HepG2 (cell line): ENCODE results near the gene IBTK. TPM values are rescaled to one million over a fixed set of nuclear protein-coding genes. Genes with fewer than 3 reads are reported as not detected.

ENCODE experiments used
- CREM ChIP-seq, 2 experiments: sonication (generic) in 1 of 2; formaldehyde crosslinking in 1 of 2; IDR thresholded peaks; 2 replicates each; pipeline versions ENCODE4 v1.4.0 to v1.6.1; 2016 to 2020; ENCODE audit warnings: antibody characterized with exemption in 1 of 2, mild to moderate bottlenecking in 1 of 2, missing genetic modification reagents in 1 of 2
- FLYWCH1 ChIP-seq: sonication (generic); formaldehyde crosslinking; IDR thresholded peaks from 2 replicates; pipeline ENCODE4 v1.8.1; 2023; ENCODE audit warnings: mild to moderate bottlenecking, missing genetic modification reagents
- FOSL2 ChIP-seq: sonication (generic); formaldehyde crosslinking; IDR thresholded peaks from 2 replicates; pipeline ENCODE4 v1.4.0; 2020; ENCODE audit warnings: missing genetic modification reagents
- HDAC2 ChIP-seq: sonication (generic); formaldehyde crosslinking; IDR thresholded peaks from 2 replicates; pipeline ENCODE4 v1.4.0; 2020; ENCODE audit warnings: missing genetic modification reagents
- KDM1A ChIP-seq: IDR thresholded peaks from 2 replicates; pipeline ENCODE4 v1.6.1; 2016; ENCODE audit warnings: missing compliant biosample characterization
- NONO ChIP-seq, 2 experiments: fragments of 450-650 bp in 1 of 2; sonication (generic) in 1 of 2; formaldehyde crosslinking in 1 of 2; IDR thresholded peaks in 1 of 2; conservative IDR thresholded peaks in 1 of 2; 2 replicates each; pipeline versions ENCODE4 v1.6.1 to v1.8.0; 2017 to 2022; ENCODE audit warnings: mild to moderate bottlenecking in 1 of 2, missing genetic modification reagents in 1 of 2, moderate library complexity in 1 of 2
- NR2C2 ChIP-seq: sonication (generic); formaldehyde crosslinking; IDR thresholded peaks from 2 replicates; pipeline ENCODE4 v1.4.0; 2020; ENCODE audit warnings: missing genetic modification reagents, mild to moderate bottlenecking, moderate library complexity, borderline replicate concordance
- POLR2AphosphoS5 ChIP-seq: IDR thresholded peaks from 2 replicates; pipeline ENCODE4 v1.6.1; 2012; ENCODE audit warnings: low read depth, low read length
- SIX4 ChIP-seq: sonication (generic); formaldehyde crosslinking; IDR thresholded peaks from 2 replicates; pipeline ENCODE4 v1.4.0; 2020; ENCODE audit warnings: missing genetic modification reagents
- SSRP1 ChIP-seq: IDR thresholded peaks from 2 replicates; pipeline ENCODE4 v1.6.1; 2016; ENCODE audit warnings: control low read depth
- TBL1XR1 ChIP-seq: fragments of 150-350 bp; IDR thresholded peaks from 2 replicates; pipeline ENCODE4 v1.6.1; 2014; ENCODE audit warnings: borderline replicate concordance, low read length; ENCODE audit not compliant: partially characterized antibody
- WIZ ChIP-seq: sonication (generic); formaldehyde crosslinking; IDR thresholded peaks from 2 replicates; pipeline ENCODE4 v1.5.1; 2020; ENCODE audit warnings: mild to moderate bottlenecking, missing genetic modification reagents
- ZFP90 ChIP-seq: sonication (generic); formaldehyde crosslinking; IDR thresholded peaks from 2 replicates; pipeline ENCODE4 v1.8.0; 2022; ENCODE audit warnings: missing genetic modification reagents, mild to moderate bottlenecking, inconsistent platforms, borderline replicate concordance
- ZFP91 ChIP-seq: sonication (generic); formaldehyde crosslinking; IDR thresholded peaks from 2 replicates; pipeline ENCODE4 v1.9.0; 2022; ENCODE audit warnings: missing genetic modification reagents, mild to moderate bottlenecking, borderline replicate concordance
- ZHX2 ChIP-seq, 2 experiments: sonication (generic) in 1 of 2; formaldehyde crosslinking in 1 of 2; IDR thresholded peaks; 2 replicates each; pipeline versions ENCODE4 v1.6.1 to v1.9.0; 2014 to 2022; ENCODE audit warnings: antibody characterized with exemption in 1 of 2, borderline replicate concordance in 1 of 2, inconsistent platforms in 1 of 2, low read depth in 1 of 2, missing genetic modification reagents in 1 of 2
- ZMYM2 ChIP-seq: sonication (generic); formaldehyde crosslinking; IDR thresholded peaks from 2 replicates; pipeline ENCODE4 v1.8.0; 2022; ENCODE audit warnings: mild to moderate bottlenecking, missing genetic modification reagents
- ZNF256 ChIP-seq: sonication (generic); formaldehyde crosslinking; conservative IDR thresholded peaks from 2 replicates; pipeline ENCODE4 v1.4.0; 2020; ENCODE audit warnings: missing genetic modification reagents
- ZNF296 ChIP-seq: sonication (generic); formaldehyde crosslinking; conservative IDR thresholded peaks from 2 replicates; pipeline ENCODE4 v1.5.0; 2020; ENCODE audit warnings: mild to moderate bottlenecking, missing genetic modification reagents
- ZNF761 ChIP-seq: sonication (generic); formaldehyde crosslinking; conservative IDR thresholded peaks from 2 replicates; pipeline ENCODE4 v1.4.0; 2020; ENCODE audit warnings: mild to moderate bottlenecking, missing genetic modification reagents
- ZNF777 ChIP-seq: sonication (generic); formaldehyde crosslinking; IDR thresholded peaks from 2 replicates; pipeline ENCODE4 v1.4.0; 2020; ENCODE audit warnings: missing genetic modification reagents
- polyA plus RNA-seq, 8 experiments: library from polyadenylated mRNA; depleted of rRNA in 3 of 8; stranded (reverse) in 7 of 8; unstranded in 1 of 8; fragments of >200 nt; fragmentation: Illumina TruSeq in 4 of 8; extraction: Trizol in 4 of 8; gene quantifications; 2 replicates each; pipeline versions ENCODE4 v1.2.1 to v1.2.3, GENCODE V29; 2011 to 2016; ENCODE audit warnings: low read depth in 4 of 8, missing spikeins in 1 of 8, mixed read lengths in 1 of 8; ENCODE audit not compliant: insufficient read depth in 1 of 8
- total RNA-seq, 5 experiments: library from RNA; depleted of rRNA; stranded (reverse); fragments of >200 nt; fragmentation: Illumina TruSeq; extraction: Trizol; gene quantifications; 2 replicates each; pipeline ENCODE4 v1.2.3, GENCODE V29; 2016; ENCODE audit warnings: low read depth in 1 of 5
- TF ChIP-seq, protein P1 (sequence below): sonication (generic); formaldehyde crosslinking; conservative IDR thresholded peaks from 2 replicates; pipeline ENCODE4 v1.4.0; 2020; ENCODE audit warnings: missing genetic modification reagents

The IBTK gene
- total and polyA plus RNA-seq, 2 of the 13 experiments (the other 11 are each of a cell fraction or from before 2014, with no cell fraction given): 23.8 to 60.0 TPM

- TF ChIP-seq, protein P1, sequence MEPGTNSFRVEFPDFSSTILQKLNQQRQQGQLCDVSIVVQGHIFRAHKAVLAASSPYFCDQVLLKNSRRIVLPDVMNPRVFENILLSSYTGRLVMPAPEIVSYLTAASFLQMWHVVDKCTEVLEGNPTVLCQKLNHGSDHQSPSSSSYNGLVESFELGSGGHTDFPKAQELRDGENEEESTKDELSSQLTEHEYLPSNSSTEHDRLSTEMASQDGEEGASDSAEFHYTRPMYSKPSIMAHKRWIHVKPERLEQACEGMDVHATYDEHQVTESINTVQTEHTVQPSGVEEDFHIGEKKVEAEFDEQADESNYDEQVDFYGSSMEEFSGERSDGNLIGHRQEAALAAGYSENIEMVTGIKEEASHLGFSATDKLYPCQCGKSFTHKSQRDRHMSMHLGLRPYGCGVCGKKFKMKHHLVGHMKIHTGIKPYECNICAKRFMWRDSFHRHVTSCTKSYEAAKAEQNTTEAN (CRISPR knock-in tag): peak; percentile 68; the same call in 1 of the 2 replicates
- TF ChIP-seq WIZ (CRISPR knock-in tag) (no peak), ZNF256 (CRISPR knock-in tag) (no peak), NONO (IDR thresholded peaks at IDR 0.05) (no peak), NONO (CRISPR knock-in tag; conservative IDR thresholded peaks at IDR 0.05) (no peak), ZNF296 (CRISPR knock-in tag) (no peak), ZFP91 (CRISPR knock-in tag) (no peak), ZMYM2 (CRISPR knock-in tag) (no peak), HDAC2 (CRISPR knock-in tag) (peak; percentile 35; the same call in 1 of the 2 replicates), ZNF777 (CRISPR knock-in tag) (no peak), SIX4 (peak; percentile 52; the same call in 1 of the 2 replicates), ZHX2 (IDR thresholded peaks at IDR 0.05; ENCODE audit: low read depth) (no peak), ZHX2 (CRISPR knock-in tag; IDR thresholded peaks at IDR 0.05; ENCODE audit: borderline replicate concordance) (peak; percentile 64; the same call in 1 of the 2 replicates), FOSL2 (CRISPR knock-in tag) (peak; percentile 88), ZFP90 (CRISPR knock-in tag) (0 out of 2 replicates have a peak, but pooled peaks have one; percentile 15), POLR2AphosphoS5 (peak; percentile 77), KDM1A (CRISPR knock-in tag) (no peak), TBL1XR1 (peak; percentile 20), FLYWCH1 (CRISPR knock-in tag) (0 out of 2 replicates have a peak, but pooled peaks have one; percentile 45), SSRP1 (peak; percentile 92), ZNF761 (0 out of 2 replicates have a peak, but pooled peaks have one; percentile 2), NR2C2 (CRISPR knock-in tag) (peak; percentile 27; the same call in 1 of the 2 replicates), CREM (IDR thresholded peaks at IDR 0.05) (peak; percentile 8; the same call in 1 of the 2 replicates), CREM (CRISPR knock-in tag; IDR thresholded peaks at IDR 0.05) (no peak)
Observed at GRCh38 chr6:82248273-82248735, 760 bp upstream of the IBTK start (continued).
